K562 (cell line): ENCODE data around the gene SLC26A6. TPM values are rescaled to one million over a fixed set of nuclear protein-coding genes. Genes with fewer than 3 reads are reported as not detected.

Experiments
- KDM2B ChIP-seq: fragments of 250-450 bp; sonication (Bioruptor Pico); IDR thresholded peaks from 2 replicates; pipeline ENCODE4 v1.8.0; 2021; ENCODE audit warnings: mild to moderate bottlenecking, moderate library complexity
- KDM5B ChIP-seq: fragments of 200-600 bp; sonication (generic); IDR thresholded peaks from 2 replicates; pipeline ENCODE4 v1.6.1; 2012; ENCODE audit warnings: low read depth, mild to moderate bottlenecking, moderate library complexity, low read length, control low read depth, inconsistent platforms; ENCODE audit not compliant: insufficient replicate concordance
- PHF8 ChIP-seq: fragments of 200-600 bp; sonication (generic); IDR thresholded peaks from 2 replicates; pipeline ENCODE4 v1.6.1; 2012; ENCODE audit warnings: mixed run types, mild to moderate bottlenecking, inconsistent platforms, low read length, moderate library complexity, borderline replicate concordance
- POU5F1 ChIP-seq: fragments of 150-350 bp; IDR thresholded peaks from 2 replicates; pipeline ENCODE4 v1.6.1; 2014; ENCODE audit warnings: borderline replicate concordance, low read length, low read depth, mild to moderate bottlenecking; ENCODE audit not compliant: partially characterized antibody
- SIX5 ChIP-seq, 2 experiments: IDR thresholded peaks; 2 replicates each; pipeline ENCODE4 v1.6.1; 2011; ENCODE audit warnings: low read length in 2 of 2, borderline replicate concordance in 1 of 2, low read depth in 1 of 2, mild to moderate bottlenecking in 1 of 2, moderate library complexity in 1 of 2; ENCODE audit not compliant: insufficient read depth in 1 of 2
- STAT5B ChIP-seq: fragments of 250-450 bp; sonication (Bioruptor Pico); IDR thresholded peaks from 2 replicates; pipeline ENCODE4 v1.8.0; 2021; ENCODE audit warnings: mild to moderate bottlenecking, inconsistent platforms
- TAF9B ChIP-seq: fragments of 450-650 bp; IDR thresholded peaks from 2 replicates; pipeline ENCODE4 v1.6.1; 2018; ENCODE audit warnings: mild to moderate bottlenecking; ENCODE audit not compliant: partially characterized antibody
- XRCC4 ChIP-seq: IDR thresholded peaks from one replicate; pipeline ENCODE4 v1.6.1; 2011; ENCODE audit not compliant: insufficient read depth, insufficient read length; ENCODE audit errors: extremely low read depth
- ZBTB11 ChIP-seq, 3 experiments: fragments of 200-800 bp in 1 of 3; fragments of 250-450 bp in 1 of 3; fragments of 450-650 bp in 1 of 3; sonication (Bioruptor Pico) in 1 of 3; sonication (Bioruptor generic) in 1 of 3; formaldehyde crosslinking in 1 of 3; IDR thresholded peaks; 2 replicates each; pipeline versions ENCODE4 v1.6.1 to v1.8.0; 2016 to 2022; ENCODE audit warnings: mild to moderate bottlenecking in 2 of 3, missing genetic modification characterization in 2 of 3, missing compliant biosample characterization in 1 of 3, moderate library complexity in 1 of 3
- ZKSCAN3 ChIP-seq: fragments of 250-450 bp; sonication (Bioruptor Pico); IDR thresholded peaks from 2 replicates; pipeline ENCODE4 v1.4.0; 2020
- ZNF24 ChIP-seq: fragments of 450-650 bp; IDR thresholded peaks from 2 replicates; pipeline ENCODE4 v1.6.1; 2016
- polyA plus RNA-seq, 8 experiments: library from polyadenylated mRNA; depleted of rRNA in 4 of 8; stranded (reverse) in 5 of 8; unstranded in 3 of 8; fragments of >200 nt; fragmentation: Nextera tagmentation in 2 of 8; fragmentation: Illumina TruSeq in 1 of 8; extraction: Ambion mirVana in 2 of 8; extraction: Trizol in 1 of 8; gene quantifications; 2 replicates each; pipeline versions ENCODE4 v1.2.1 to v1.2.3, GENCODE V29; 2011 to 2014; ENCODE audit warnings: inconsistent platforms in 1 of 8, missing spikeins in 1 of 8
- total RNA-seq, 7 experiments: library from RNA; depleted of rRNA in 6 of 7; stranded (reverse); fragments of >200 nt in 6 of 7; fragmentation: Illumina TruSeq in 2 of 7; extraction: Trizol in 2 of 7; gene quantifications; 2 replicates each; pipeline versions ENCODE4 v1.2.1 to v1.2.3, GENCODE V29; 2011 to 2021; ENCODE audit warnings: low replicate concordance in 1 of 7
- TF ChIP-seq, protein P1 (sequence below): sonication (generic); formaldehyde crosslinking; IDR thresholded peaks from 2 replicates; pipeline ENCODE4 v1.8.0; 2022; ENCODE audit warnings: mild to moderate bottlenecking, missing genetic modification reagents
- TF ChIP-seq, protein P2 (sequence below), 2 experiments: fragments of 200-800 bp in 1 of 2; sonication (Bioruptor generic) in 1 of 2; sonication (generic) in 1 of 2; formaldehyde crosslinking in 1 of 2; IDR thresholded peaks in 1 of 2; conservative IDR thresholded peaks in 1 of 2; 2 replicates each; pipeline versions ENCODE4 v1.5.0 to v1.6.1; 2016 to 2020; ENCODE audit warnings: missing compliant biosample characterization in 1 of 2, missing genetic modification characterization in 1 of 2, missing genetic modification reagents in 1 of 2
- TF ChIP-seq, protein P3 (sequence below), 3 experiments: IDR thresholded peaks in 2 of 3; conservative IDR thresholded peaks in 1 of 3; 2 replicates each; pipeline ENCODE4 v1.5.1; 2011 to 2012; ENCODE audit warnings: low read length in 3 of 3, mild to moderate bottlenecking in 3 of 3, control low read depth in 2 of 3, improper control_type of control experiment in 1 of 3, inconsistent platforms in 1 of 3, low read depth in 1 of 3, mixed read lengths in 1 of 3, moderate library complexity in 1 of 3; ENCODE audit not compliant: insufficient read depth in 2 of 3

The SLC26A6 gene
- total and polyA plus RNA-seq, 9 of the 15 experiments (the other 6 are each of a cell fraction or from before 2014, with no cell fraction given) = 2.1 to 27.2 (median 14.8) TPM

DNA sequence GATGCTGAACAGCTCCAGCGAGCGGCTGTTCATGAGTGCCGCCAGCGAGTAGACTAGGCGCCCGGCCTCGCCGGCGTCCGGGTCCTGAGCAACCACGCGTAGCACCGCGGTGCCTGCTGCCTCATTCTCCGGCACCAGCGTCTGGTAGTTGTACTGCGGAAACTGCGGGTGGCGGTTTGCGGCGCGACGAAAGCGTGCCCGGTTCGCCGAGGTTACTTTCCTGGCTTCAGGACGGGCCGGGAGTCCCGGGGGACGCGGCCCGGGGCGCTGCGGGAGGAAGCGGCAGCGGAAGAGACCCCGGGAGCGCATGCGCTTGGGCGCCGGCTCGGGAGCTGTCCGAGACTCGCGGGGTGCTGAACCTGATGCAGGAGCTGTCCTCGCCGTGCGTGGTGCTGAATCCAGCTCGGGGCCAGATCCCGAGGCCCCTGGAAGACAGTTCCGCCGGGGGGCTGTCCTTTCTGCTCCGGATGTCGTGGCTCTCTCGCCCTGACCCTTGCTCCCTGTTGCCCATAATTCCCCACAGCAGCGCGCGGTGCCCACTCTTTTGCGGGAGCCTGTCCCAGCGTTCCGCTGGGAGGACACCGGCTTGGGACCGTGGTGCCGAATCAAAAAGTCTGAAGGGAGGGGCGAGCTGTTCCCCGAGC is 26.4 kb upstream of the SLC26A6 start (continued):
- TF ChIP-seq SIX5 (IDR thresholded peaks at IDR 0.05; ENCODE audit: borderline replicate concordance in 1 of 2, insufficient read depth in 1 of 2, low read depth in 1 of 2, low read length in 2 of 2) = no peak
- no peak for TF ChIP-seq KDM2B (CRISPR knock-in tag)
- TF ChIP-seq, protein P1, sequence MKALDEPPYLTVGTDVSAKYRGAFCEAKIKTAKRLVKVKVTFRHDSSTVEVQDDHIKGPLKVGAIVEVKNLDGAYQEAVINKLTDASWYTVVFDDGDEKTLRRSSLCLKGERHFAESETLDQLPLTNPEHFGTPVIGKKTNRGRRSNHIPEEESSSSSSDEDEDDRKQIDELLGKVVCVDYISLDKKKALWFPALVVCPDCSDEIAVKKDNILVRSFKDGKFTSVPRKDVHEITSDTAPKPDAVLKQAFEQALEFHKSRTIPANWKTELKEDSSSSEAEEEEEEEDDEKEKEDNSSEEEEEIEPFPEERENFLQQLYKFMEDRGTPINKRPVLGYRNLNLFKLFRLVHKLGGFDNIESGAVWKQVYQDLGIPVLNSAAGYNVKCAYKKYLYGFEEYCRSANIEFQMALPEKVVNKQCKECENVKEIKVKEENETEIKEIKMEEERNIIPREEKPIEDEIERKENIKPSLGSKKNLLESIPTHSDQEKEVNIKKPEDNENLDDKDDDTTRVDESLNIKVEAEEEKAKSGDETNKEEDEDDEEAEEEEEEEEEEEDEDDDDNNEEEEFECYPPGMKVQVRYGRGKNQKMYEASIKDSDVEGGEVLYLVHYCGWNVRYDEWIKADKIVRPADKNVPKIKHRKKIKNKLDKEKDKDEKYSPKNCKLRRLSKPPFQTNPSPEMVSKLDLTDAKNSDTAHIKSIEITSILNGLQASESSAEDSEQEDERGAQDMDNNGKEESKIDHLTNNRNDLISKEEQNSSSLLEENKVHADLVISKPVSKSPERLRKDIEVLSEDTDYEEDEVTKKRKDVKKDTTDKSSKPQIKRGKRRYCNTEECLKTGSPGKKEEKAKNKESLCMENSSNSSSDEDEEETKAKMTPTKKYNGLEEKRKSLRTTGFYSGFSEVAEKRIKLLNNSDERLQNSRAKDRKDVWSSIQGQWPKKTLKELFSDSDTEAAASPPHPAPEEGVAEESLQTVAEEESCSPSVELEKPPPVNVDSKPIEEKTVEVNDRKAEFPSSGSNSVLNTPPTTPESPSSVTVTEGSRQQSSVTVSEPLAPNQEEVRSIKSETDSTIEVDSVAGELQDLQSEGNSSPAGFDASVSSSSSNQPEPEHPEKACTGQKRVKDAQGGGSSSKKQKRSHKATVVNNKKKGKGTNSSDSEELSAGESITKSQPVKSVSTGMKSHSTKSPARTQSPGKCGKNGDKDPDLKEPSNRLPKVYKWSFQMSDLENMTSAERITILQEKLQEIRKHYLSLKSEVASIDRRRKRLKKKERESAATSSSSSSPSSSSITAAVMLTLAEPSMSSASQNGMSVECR (CRISPR knock-in tag) = peak; percentile 100
- TF ChIP-seq PHF8 = no peak; the same call in 1 of the 2 replicates
- TF ChIP-seq XRCC4 = no peak
- no peak for TF ChIP-seq KDM5B
- TF ChIP-seq TAF9B = no peak
- peak; percentile 61; the same call in 1 of the 2 replicates for TF ChIP-seq ZNF24
- TF ChIP-seq, protein P2, sequence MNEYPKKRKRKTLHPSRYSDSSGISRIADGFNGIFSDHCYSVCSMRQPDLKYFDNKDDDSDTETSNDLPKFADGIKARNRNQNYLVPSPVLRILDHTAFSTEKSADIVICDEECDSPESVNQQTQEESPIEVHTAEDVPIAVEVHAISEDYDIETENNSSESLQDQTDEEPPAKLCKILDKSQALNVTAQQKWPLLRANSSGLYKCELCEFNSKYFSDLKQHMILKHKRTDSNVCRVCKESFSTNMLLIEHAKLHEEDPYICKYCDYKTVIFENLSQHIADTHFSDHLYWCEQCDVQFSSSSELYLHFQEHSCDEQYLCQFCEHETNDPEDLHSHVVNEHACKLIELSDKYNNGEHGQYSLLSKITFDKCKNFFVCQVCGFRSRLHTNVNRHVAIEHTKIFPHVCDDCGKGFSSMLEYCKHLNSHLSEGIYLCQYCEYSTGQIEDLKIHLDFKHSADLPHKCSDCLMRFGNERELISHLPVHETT (CRISPR knock-in tag; conservative IDR thresholded peaks at IDR 0.05 in 1 of 2, IDR thresholded peaks at IDR 0.05 in 1 of 2) = peak; percentile 82 to 98
- TF ChIP-seq POU5F1 = no peak
- no peak for TF ChIP-seq ZKSCAN3
- TF ChIP-seq STAT5B (CRISPR knock-in tag) = no peak
- peak in 1 of 3 experiments; percentile 81; a peak in 2 of 6 replicates for TF ChIP-seq ZBTB11 (CRISPR knock-in tag; IDR thresholded peaks at IDR 0.05)
- TF ChIP-seq, protein P3, sequence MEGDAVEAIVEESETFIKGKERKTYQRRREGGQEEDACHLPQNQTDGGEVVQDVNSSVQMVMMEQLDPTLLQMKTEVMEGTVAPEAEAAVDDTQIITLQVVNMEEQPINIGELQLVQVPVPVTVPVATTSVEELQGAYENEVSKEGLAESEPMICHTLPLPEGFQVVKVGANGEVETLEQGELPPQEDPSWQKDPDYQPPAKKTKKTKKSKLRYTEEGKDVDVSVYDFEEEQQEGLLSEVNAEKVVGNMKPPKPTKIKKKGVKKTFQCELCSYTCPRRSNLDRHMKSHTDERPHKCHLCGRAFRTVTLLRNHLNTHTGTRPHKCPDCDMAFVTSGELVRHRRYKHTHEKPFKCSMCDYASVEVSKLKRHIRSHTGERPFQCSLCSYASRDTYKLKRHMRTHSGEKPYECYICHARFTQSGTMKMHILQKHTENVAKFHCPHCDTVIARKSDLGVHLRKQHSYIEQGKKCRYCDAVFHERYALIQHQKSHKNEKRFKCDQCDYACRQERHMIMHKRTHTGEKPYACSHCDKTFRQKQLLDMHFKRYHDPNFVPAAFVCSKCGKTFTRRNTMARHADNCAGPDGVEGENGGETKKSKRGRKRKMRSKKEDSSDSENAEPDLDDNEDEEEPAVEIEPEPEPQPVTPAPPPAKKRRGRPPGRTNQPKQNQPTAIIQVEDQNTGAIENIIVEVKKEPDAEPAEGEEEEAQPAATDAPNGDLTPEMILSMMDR (IDR thresholded peaks at IDR 0.05 in 2 of 3, conservative IDR thresholded peaks at IDR 0.05 in 1 of 3; ENCODE audit: insufficient read depth in 2 of 3, low read depth in 1 of 3, low read length in 3 of 3) = no peak
